Measurements from ENCODE around the gene GSX1. TPM values are rescaled to one million over a fixed set of nuclear protein-coding genes. Genes with fewer than 3 reads are reported as not detected.

The GSX1 gene
- total RNA-seq, 1 donor from 2014 or later: not detected

GRCh38 chr13:27770809-27771208, 21.5 kb upstream of the GSX1 start:
- peaks cover 75% of the 10 kb centered on the region for H3K27me3 Mint-ChIP-seq (ENCODE audit: low read depth)
- no peak for DNase-seq (ENCODE audit: low spot score in 2 of 2, unreplicated experiment in 2 of 2)
- TF ChIP-seq CTCF (IDR thresholded peaks at IDR 0.05; ENCODE audit: unreplicated experiment): no peak
- H3K36me3 Mint-ChIP-seq: no peaks in the 10 kb centered on the region
- no peaks in the 10 kb centered on the region for H3K4me1 Mint-ChIP-seq
- no peak overlapping the region for H3K27ac Mint-ChIP-seq
- H3K4me3 Mint-ChIP-seq: no peak overlapping the region
- no peaks in the 10 kb centered on the region for H3K9me3 Mint-ChIP-seq

GRCh38 chr13:27772651-27773425, 19.4 kb upstream of the GSX1 start:
- H3K9me3 Mint-ChIP-seq: no peaks in the 10 kb centered on the region
- H3K27me3 Mint-ChIP-seq (ENCODE audit: low read depth): peaks cover 84% of the 10 kb centered on the region
- TF ChIP-seq CTCF (IDR thresholded peaks at IDR 0.05; ENCODE audit: unreplicated experiment): no peak
- H3K4me3 Mint-ChIP-seq: no peak overlapping the region
- H3K36me3 Mint-ChIP-seq: no peaks in the 10 kb centered on the region
- no peak for DNase-seq (ENCODE audit: low spot score in 2 of 2, unreplicated experiment in 2 of 2)
- no peak overlapping the region for H3K27ac Mint-ChIP-seq
- H3K4me1 Mint-ChIP-seq: no peaks in the 10 kb centered on the region

- no peak for DNase-seq (ENCODE audit: low spot score in 2 of 2, unreplicated experiment in 2 of 2)
- Mint-ChIP-seq H3K9me3 (no peaks in the 10 kb centered on the region), H3K36me3 (no peaks in the 10 kb centered on the region), H3K4me3 (no peak overlapping the region), H3K4me1 (no peaks in the 10 kb centered on the region), H3K27ac (no peak overlapping the region), H3K27me3 (ENCODE audit: low read depth) (peaks cover 89% of the 10 kb centered on the region)
- TF ChIP-seq CTCF (IDR thresholded peaks at IDR 0.05; ENCODE audit: unreplicated experiment): no peak
Measured at GRCh38 chr13:27774169-27774568, 18.1 kb upstream of the GSX1 start.

- Mint-ChIP-seq H3K9me3 (no peaks in the 10 kb centered on the region), H3K27ac (no peak overlapping the region), H3K4me1 (no peaks in the 10 kb centered on the region), H3K27me3 (ENCODE audit: low read depth) (peaks cover 89% of the 10 kb centered on the region), H3K4me3 (no peak overlapping the region), H3K36me3 (no peaks in the 10 kb centered on the region)
- TF ChIP-seq CTCF (IDR thresholded peaks at IDR 0.05; ENCODE audit: unreplicated experiment): no peak
- DNase-seq (ENCODE audit: low spot score in 2 of 2, unreplicated experiment in 2 of 2): no peak
Measured at GRCh38 chr13:27774651-27775050, 17.6 kb upstream of the GSX1 start.

- Mint-ChIP-seq H3K27ac (no peak overlapping the region), H3K36me3 (no peaks in the 10 kb centered on the region), H3K4me3 (no peak overlapping the region), H3K27me3 (ENCODE audit: low read depth) (peaks cover 92% of the 10 kb centered on the region), H3K9me3 (no peaks in the 10 kb centered on the region), H3K4me1 (no peaks in the 10 kb centered on the region)
- DNase-seq (ENCODE audit: low spot score in 2 of 2, unreplicated experiment in 2 of 2): no peak
- no peak for TF ChIP-seq CTCF (IDR thresholded peaks at IDR 0.05; ENCODE audit: unreplicated experiment)
Measured at GRCh38 chr13:27775943-27776342, 16.3 kb upstream of the GSX1 start.

All from mesothelial cell of epicardium (in vitro differentiated cells).